Hepatic stellate cell (primary cell): ENCODE data around the gene HOXD11.

Experiments
- DNase-seq: peaks from one replicate; pipeline ENCODE4 v3.0.0; 2011; ENCODE audit warnings: low spot score

HOXD11 gene

GRCh38 chr2:176105730-176106580 lies 1.1 kb upstream of the HOXD11 start:
- DNase-seq, result no peak

- no peak for DNase-seq
Observed at GRCh38 chr2:176107731-176108181, 676 bp downstream of the HOXD11 start.

DNA sequence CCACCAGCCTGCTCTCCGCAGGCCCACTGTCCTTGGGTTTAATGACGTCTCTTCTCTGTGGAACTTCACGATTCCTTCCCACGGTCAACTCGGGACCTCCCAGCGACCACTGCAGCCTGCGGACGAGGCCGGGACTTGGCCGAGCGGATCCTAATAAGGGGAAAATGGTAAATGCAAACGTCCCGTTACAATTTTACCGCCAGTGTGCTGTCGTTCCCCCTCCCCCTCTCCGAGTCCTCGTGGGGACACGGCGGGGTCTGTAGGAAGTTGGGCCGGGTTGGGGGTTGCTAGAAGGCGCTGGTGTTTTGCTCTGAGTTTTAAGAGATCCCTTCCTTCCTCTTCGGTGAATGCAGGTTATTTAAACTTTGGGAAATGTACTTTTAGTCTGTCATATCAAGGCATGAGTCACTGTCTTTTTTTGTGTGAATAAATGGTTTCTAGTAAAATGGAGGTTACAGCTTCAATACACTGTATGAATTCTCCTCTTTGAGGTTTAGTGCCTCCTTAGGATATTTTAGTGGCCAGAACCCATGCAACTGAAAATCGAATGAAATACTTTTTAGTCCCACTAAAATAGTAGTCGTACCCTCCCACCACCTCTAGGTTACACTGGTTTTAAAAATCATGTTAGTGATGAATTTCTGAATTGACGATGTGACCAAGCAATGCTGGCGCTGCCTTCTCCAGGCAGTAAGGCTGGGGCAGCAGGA lies 2.3 kb downstream of the HOXD11 start:
- DNase-seq, result no peak

GRCh38 chr2:176109946-176110345 lies 2.9 kb downstream of the HOXD11 start:
- DNase-seq, result no peak

- DNase-seq, result no peak
Observed at GRCh38 chr2:176110415-176111308, 3.6 kb downstream of the HOXD11 start.

DNA sequence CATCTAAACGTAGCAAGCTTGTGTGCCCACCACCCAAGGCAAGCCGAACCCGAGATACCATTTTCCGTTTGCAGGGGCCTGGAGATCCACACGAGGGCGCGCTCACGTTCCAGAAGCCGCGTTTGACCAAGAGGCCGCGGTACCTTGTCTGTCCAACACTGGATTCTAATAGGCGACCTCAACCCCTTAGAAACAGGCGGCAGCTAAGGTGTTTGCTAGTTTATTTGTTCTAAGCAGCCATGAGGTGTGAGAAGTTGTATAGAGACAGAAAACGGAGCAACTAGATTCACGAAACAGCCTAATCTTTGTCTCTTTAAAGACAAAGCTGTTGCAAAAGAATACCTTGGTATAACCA lies 4.2 kb downstream of the HOXD11 start:
- no peak for DNase-seq

DNA sequence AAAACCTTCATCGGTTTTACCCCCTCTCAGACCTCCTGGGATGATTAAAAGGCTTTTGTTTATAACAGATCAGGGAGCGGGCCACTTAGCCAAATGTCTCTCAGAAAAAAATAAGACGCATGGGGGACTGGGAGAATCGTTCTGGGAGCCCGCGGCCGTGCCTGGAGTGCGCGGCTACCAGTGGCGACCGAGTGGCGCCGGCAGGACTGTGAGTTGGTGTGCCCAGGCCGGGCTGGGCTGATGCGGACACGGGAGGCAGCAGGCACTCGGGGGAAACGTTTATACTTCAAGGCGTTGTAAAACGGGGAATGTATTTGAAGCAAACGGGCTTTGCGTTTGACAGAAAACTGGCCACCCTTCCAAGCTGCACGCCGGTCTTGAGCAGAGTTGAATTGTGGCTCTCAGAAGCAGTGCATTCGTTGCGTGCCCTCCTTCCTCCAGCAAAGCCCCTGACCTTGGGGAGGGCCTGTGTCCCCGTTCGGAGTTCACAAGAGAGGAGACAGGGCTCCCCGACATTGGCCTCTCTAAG lies 4.8 kb downstream of the HOXD11 start:
- no peak for DNase-seq

- no peak for DNase-seq
Observed at GRCh38 chr2:176112375-176113302, 5.6 kb downstream of the HOXD11 start.

DNA sequence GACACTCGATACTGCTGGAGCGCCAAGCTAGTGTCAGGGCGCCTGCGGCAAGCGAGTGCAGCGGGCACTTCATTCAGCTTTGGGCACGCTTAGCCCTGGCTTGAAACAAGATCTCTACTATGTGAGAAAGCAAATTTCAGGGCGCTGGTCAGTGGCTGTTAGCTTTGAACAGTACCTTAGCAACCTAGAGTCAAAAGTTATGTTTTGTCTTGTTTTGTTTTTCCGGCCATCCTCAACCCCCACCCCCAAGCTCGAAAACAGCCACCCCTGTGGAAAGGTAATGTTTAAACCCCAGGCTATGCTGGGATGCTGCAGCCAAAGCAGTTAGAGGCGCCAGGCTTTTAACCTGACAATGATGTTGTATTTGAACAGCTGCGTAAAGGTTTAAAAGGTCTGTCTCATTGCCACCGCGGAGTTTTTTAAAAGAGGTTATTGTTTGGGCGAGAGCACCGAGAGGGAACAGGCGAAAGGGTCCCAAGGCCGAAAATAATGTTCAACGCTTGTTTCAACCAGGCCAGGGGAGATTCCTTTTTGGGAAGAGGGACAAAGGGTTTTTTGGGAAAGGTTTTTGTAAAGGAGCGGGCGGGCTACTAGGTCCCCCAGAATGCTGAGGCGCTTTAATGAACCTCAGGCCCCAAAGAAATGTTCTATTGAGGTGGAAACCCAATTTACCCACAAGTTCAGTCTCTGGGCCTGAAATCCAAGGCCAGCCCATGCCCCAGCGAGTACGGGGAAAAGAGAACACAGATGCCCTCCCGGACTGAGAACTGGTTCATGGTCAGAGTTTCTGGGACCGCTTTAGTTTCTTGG lies 7.2 kb downstream of the HOXD11 start:
- no peak for DNase-seq

GRCh38 chr2:176114930-176115625 lies 8.0 kb downstream of the HOXD11 start:
- DNase-seq, result no peak

- DNase-seq, result no peak
Observed at GRCh38 chr2:176115883-176116813, 9.1 kb downstream of the HOXD11 start, which contains the start of gene HOXD10. TSS of gene HOXD10 (plus strand) at chr2:176116778. CDS start at chr2:176116834, 56 bp downstream.

DNA sequence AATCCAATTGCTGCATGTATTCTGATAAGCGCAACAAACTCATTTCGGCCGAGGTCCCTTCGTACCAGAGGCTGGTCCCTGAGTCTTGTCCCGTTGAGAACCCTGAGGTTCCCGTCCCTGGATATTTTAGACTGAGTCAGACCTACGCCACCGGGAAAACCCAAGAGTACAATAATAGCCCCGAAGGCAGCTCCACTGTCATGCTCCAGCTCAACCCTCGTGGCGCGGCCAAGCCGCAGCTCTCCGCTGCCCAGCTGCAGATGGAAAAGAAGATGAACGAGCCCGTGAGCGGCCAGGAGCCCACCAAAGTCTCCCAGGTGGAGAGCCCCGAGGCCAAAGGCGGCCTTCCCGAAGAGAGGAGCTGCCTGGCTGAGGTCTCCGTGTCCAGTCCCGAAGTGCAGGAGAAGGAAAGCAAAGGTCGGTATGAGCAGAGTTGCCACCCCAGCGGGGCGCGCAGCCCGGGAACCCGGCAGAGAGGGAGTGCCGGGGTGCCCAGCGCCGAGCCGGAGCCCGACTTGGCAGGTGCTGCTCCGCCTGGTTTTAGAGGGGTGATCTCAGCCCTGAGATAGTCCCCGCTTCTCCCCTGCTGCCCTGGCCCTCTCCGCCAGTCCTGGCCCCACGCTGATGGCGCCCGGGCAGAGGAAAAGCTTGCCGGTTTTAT lies 10.2 kb downstream of the HOXD11 start:
- no peak for DNase-seq

DNA sequence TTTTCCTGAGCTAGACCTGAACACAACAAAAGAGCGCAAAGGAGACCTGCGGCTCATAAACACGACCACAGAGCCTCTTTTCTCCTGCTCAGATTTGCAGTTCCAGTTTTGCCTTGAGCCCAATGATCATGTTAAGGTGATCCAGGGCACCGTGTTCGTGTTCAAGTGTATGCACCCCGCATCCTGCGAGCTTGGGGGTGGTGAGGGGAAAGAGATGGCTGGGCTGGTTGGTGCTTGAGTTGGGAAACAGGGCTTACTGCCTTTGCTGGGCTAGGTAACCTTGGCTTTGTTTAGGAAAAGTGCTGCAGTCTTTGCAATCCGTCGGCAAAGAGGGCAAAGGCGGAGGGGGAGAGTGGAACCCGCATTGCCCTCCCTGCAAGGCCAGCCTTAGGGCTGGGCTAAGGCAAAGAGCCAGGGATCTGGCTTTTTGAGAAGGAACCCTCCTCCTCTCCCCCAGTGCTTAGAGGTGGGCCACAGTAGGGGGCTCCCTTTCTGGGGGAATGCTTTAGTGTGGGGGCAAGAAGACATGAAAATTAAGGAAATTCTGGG lies 10.8 kb downstream of the HOXD11 start:
- DNase-seq, result no peak

DNA sequence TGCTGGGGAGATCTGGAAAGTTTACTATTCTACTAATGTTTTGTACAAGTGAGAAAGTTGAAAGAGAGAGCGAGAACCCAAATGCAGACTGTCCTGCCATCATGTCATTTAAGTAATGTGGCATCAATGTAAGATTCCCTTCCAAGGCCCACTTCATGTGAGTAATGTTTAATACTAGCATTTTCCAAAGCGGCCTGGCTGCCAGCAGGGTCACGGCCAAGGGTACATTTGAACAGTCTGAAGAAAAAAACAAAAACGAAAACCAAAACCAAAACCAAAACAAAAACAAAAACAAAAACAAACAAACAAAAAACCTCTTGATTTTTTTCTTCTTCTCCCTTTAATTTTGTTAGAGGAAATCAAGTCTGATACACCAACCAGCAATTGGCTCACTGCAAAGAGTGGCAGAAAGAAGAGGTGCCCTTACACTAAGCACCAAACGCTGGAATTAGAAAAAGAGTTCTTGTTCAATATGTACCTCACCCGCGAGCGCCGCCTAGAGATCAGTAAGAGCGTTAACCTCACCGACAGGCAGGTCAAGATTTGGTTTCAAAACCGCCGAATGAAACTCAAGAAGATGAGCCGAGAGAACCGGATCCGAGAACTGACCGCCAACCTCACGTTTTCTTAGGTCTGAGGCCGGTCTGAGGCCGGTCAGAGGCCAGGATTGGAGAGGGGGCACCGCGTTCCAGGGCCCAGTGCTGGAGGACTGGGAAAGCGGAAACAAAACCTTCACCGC lies 11.7 kb downstream of the HOXD11 start:
- no peak for DNase-seq

DNA sequence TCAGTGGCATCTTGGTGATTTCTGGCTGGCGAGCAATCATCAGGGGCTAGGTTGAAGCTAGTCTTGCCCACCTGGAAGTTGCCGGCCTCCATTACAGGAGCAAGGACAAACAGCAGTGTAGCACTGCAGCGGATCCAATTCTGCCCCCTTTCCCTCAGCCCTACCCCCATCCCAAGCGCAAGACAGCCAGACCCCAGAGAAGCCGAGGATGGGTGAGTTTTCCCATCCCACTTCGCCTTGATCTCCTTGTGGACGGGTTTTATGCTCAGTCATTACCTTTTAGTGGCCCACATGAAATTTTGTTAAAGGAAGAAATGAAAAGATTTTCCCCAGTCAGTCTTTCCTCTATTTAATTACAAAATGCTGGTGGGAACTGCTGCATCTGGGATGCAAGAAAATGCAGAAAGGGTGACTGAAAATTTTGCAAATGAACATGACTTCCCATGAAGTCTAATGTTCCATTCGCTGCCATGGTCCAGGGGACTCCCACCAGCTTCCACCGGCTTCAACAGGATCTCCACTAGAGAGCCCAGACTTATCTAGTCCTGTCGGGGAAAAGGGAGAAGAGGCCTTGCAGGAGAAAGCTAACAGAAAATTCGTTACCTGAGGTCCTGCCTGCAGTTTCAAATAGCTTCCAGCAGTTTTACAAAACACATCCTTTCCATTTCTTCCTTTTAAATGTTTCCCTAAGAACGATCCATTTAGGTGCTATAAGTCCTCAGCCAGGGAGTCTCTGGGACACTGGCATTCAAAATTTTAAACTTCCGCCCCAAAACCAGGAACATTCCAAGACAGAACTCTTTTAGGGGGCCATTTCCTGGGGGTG lies 13.5 kb downstream of the HOXD11 start:
- DNase-seq, result no peak
